HEK293 (cell line): Measurements from ENCODE around the gene FRMD5.

Experiments used
- CTCF ChIA-PET: fragments of 350-600 bp; formaldehyde crosslinking; extraction: SDS; loops from one replicate; lab custom pipeline; 2021; ENCODE audit warnings: antibody characterized with exemption; lab: Yijun Ruan, JAX
- POLR2A ChIA-PET: fragments of 300-600 bp; formaldehyde crosslinking; extraction: SDS; loops from one replicate; lab custom pipeline; 2020; ENCODE audit warnings: antibody characterized with exemption, inconsistent platforms; lab: Yijun Ruan, JAX
- H3K27ac ChIP-seq: fragments of 200-500 bp; sonication (Bioruptor generic); 2 replicates; pipeline ENCODE4 v1.5.1; 2014; ENCODE audit warnings: low read depth, low read length, control low read depth, inconsistent platforms; ENCODE audit errors: extremely low read depth
- H3K36me3 ChIP-seq, 2 experiments: fragments of 200-500 bp in 1 of 2; sonication (Bioruptor generic) in 1 of 2; 1 replicate in 1 of 2; 2 replicates in 1 of 2; pipeline ENCODE4 v1.5.1; 2014 to 2017; ENCODE audit warnings: inconsistent platforms in 2 of 2, low read length in 2 of 2; ENCODE audit not compliant: control insufficient read depth in 2 of 2, insufficient read depth in 1 of 2
- H3K4me1 ChIP-seq: fragments of 200-500 bp; sonication (Bioruptor generic); 2 replicates; pipeline ENCODE4 v1.5.1; 2014; ENCODE audit warnings: mild to moderate bottlenecking, low read length, inconsistent platforms; ENCODE audit not compliant: control insufficient read depth, insufficient read depth
- H3K4me3 ChIP-seq: 2 replicates; pipeline ENCODE4 v1.5.1; 2011; ENCODE audit warnings: low read depth, mild to moderate bottlenecking, control low read depth, low read length, moderate library complexity
- H3K9me3 ChIP-seq: fragments of 200-500 bp; sonication (Bioruptor generic); 2 replicates; pipeline ENCODE4 v1.5.1; 2014; ENCODE audit warnings: low read depth, low read length, inconsistent platforms; ENCODE audit not compliant: control insufficient read depth, insufficient read depth
- KLF9 ChIP-seq: fragments of 450-650 bp; formaldehyde crosslinking; IDR thresholded peaks from 2 replicates; pipeline ENCODE4 v1.5.1; 2016; ENCODE audit warnings: missing biosample characterization, missing genetic modification characterization, low read depth
- REPIN1 ChIP-seq: fragments of 450-650 bp; formaldehyde crosslinking; IDR thresholded peaks from 2 replicates; pipeline ENCODE4 v1.5.1; 2017; ENCODE audit warnings: missing biosample characterization, missing genetic modification characterization, low read depth
- TCF7L2 ChIP-seq: IDR thresholded peaks from 2 replicates; pipeline ENCODE4 v1.6.1; 2011; ENCODE audit warnings: low read depth, mild to moderate bottlenecking, inconsistent platforms, low read length, moderate library complexity, borderline replicate concordance
- ZNF148 ChIP-seq: fragments of 450-650 bp; formaldehyde crosslinking; IDR thresholded peaks from 2 replicates; pipeline ENCODE4 v1.5.0; 2017; ENCODE audit warnings: missing biosample characterization, missing genetic modification characterization, borderline replicate concordance
- ZNF157 ChIP-seq: fragments of 450-650 bp; formaldehyde crosslinking; IDR thresholded peaks from 2 replicates; pipeline ENCODE4 v1.5.1; 2016; ENCODE audit warnings: missing biosample characterization, missing genetic modification characterization
- ZNF184 ChIP-seq: fragments of 450-650 bp; IDR thresholded peaks from 2 replicates; pipeline ENCODE4 v1.5.1; 2018; ENCODE audit warnings: missing biosample characterization, mild to moderate bottlenecking, missing genetic modification characterization
- ZNF37A ChIP-seq: fragments of 450-650 bp; IDR thresholded peaks from 2 replicates; pipeline ENCODE4 v1.5.1; 2018; ENCODE audit warnings: missing biosample characterization, missing genetic modification characterization
- ZNF48 ChIP-seq: fragments of 450-650 bp; formaldehyde crosslinking; IDR thresholded peaks from 2 replicates; pipeline ENCODE4 v1.5.1; 2016; ENCODE audit warnings: missing biosample characterization, missing genetic modification characterization
- ZNF510 ChIP-seq: fragments of 450-650 bp; formaldehyde crosslinking; IDR thresholded peaks from 2 replicates; pipeline ENCODE4 v1.5.1; 2018; ENCODE audit warnings: mild to moderate bottlenecking, missing genetic modification characterization, missing biosample characterization; ENCODE audit not compliant: insufficient replicate concordance
- ZNF544 ChIP-seq: fragments of 450-650 bp; formaldehyde crosslinking; IDR thresholded peaks from 2 replicates; pipeline ENCODE4 v1.5.0; 2017; ENCODE audit warnings: missing biosample characterization, missing genetic modification characterization
- ZNF600 ChIP-seq: fragments of 450-650 bp; formaldehyde crosslinking; IDR thresholded peaks from 2 replicates; pipeline ENCODE4 v1.5.1; 2016; ENCODE audit warnings: missing biosample characterization, missing genetic modification characterization
- ZNF777 ChIP-seq: fragments of 450-650 bp; formaldehyde crosslinking; IDR thresholded peaks from 2 replicates; pipeline ENCODE4 v1.5.1; 2017; ENCODE audit warnings: missing biosample characterization, missing genetic modification characterization, borderline replicate concordance
- TF ChIP-seq, protein P1 (sequence below): fragments of 450-650 bp; formaldehyde crosslinking; IDR thresholded peaks from 2 replicates; pipeline ENCODE4 v1.5.1; 2016; ENCODE audit warnings: missing biosample characterization, missing genetic modification characterization
- TF ChIP-seq, protein P2 (sequence below): fragments of 450-650 bp; formaldehyde crosslinking; IDR thresholded peaks from 2 replicates; pipeline ENCODE4 v1.5.1; 2016; ENCODE audit warnings: missing biosample characterization, missing genetic modification characterization
- TF ChIP-seq, protein P3 (sequence below): fragments of 450-650 bp; formaldehyde crosslinking; IDR thresholded peaks from 2 replicates; pipeline ENCODE4 v1.5.1; 2016; ENCODE audit warnings: missing biosample characterization, missing genetic modification characterization
- TF ChIP-seq, protein P4 (sequence below): fragments of 450-650 bp; IDR thresholded peaks from 2 replicates; pipeline ENCODE4 v1.5.1; 2018; ENCODE audit warnings: missing biosample characterization, mild to moderate bottlenecking, missing genetic modification characterization
- TF ChIP-seq, protein P5 (sequence below): sonication (generic); formaldehyde crosslinking; IDR thresholded peaks from 2 replicates; pipeline ENCODE4 v1.8.1; 2022; ENCODE audit warnings: mild to moderate bottlenecking, moderate library complexity, missing genetic modification reagents
- TF ChIP-seq, protein P6 (sequence below): fragments of 450-650 bp; formaldehyde crosslinking; IDR thresholded peaks from 2 replicates; pipeline ENCODE4 v1.5.1; 2016; ENCODE audit warnings: missing biosample characterization, missing genetic modification characterization

Gene FRMD5

DNA sequence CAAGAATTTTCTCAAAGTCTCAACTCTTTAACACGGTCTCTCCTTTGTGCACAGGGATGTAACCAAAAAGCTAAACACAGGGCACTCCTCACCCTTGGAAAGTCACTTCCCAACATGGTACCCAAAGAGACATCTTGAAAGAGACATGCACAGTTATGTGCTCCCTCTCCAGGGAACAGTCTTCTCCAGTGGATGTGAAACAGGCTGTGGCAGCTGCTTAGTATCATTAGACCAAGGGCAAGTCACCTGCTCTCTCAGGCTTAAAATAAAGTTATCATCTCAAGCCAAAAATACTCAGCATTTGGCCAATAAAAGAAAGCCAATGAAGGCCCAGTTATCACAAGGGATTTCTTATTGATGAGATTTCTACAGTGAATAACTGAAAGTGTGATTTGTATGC, 239.9 kb downstream of the FRMD5 start (continued):
- TF ChIP-seq ZNF777 (tag by site-specific recombination) (no peak), ZNF544 (tag by site-specific recombination) (no peak), ZNF148 (tag by site-specific recombination) (no peak), TCF7L2 (no peak), REPIN1 (tag by site-specific recombination) (no peak)
- TF ChIP-seq, protein P1, sequence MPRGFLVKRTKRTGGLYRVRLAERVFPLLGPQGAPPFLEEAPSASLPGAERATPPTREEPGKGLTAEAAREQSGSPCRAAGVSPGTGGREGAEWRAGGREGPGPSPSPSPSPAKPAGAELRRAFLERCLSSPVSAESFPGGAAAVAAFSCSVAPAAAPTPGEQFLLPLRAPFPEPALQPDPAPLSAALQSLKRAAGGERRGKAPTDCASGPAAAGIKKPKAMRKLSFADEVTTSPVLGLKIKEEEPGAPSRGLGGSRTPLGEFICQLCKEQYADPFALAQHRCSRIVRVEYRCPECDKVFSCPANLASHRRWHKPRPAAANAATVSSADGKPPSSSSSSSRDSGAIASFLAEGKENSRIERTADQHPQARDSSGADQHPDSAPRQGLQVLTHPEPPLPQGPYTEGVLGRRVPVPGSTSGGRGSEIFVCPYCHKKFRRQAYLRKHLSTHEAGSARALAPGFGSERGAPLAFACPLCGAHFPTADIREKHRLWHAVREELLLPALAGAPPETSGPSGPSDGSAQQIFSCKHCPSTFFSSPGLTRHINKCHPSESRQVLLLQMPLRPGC (tag by site-specific recombination), result no peak
- TF ChIP-seq, protein P2, sequence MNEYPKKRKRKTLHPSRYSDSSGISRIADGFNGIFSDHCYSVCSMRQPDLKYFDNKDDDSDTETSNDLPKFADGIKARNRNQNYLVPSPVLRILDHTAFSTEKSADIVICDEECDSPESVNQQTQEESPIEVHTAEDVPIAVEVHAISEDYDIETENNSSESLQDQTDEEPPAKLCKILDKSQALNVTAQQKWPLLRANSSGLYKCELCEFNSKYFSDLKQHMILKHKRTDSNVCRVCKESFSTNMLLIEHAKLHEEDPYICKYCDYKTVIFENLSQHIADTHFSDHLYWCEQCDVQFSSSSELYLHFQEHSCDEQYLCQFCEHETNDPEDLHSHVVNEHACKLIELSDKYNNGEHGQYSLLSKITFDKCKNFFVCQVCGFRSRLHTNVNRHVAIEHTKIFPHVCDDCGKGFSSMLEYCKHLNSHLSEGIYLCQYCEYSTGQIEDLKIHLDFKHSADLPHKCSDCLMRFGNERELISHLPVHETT (tag by site-specific recombination), result no peak

DNA sequence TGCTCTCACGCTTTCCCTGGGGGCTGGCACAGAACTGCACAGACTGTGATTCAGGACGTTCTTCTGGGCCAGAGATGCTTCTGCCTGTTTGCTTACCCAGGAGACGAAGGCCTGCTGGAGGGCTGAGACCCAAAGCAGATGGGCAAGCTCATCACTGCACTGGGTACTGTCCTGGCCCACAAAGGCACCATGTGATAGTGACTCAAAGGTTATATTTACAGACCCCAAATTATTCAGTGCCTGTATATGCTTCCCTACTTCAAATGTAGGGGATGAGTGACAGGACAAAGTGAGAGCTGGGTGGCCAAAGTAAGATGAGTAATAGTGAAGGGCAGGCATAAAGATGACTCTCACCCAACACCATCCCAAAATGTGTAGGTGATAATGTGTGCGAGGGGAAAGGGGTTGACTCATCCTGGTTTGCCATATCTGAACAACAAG, 240.9 kb downstream of the FRMD5 start:
- ChIA-PET POLR2A (no interaction called here), CTCF (no interaction called here)
- Histone ChIP-seq H3K4me1 (no peaks in the 10 kb centered on the region), H3K27ac (no peak overlapping the region), H3K4me3 (no peak overlapping the region), H3K36me3 (no peaks in the 10 kb centered on the region), H3K9me3 (no peaks in the 10 kb centered on the region)
- no peak for TF ChIP-seq ZNF510
- no peak for TF ChIP-seq ZNF37A (tag by site-specific recombination)
- TF ChIP-seq, protein P3, sequence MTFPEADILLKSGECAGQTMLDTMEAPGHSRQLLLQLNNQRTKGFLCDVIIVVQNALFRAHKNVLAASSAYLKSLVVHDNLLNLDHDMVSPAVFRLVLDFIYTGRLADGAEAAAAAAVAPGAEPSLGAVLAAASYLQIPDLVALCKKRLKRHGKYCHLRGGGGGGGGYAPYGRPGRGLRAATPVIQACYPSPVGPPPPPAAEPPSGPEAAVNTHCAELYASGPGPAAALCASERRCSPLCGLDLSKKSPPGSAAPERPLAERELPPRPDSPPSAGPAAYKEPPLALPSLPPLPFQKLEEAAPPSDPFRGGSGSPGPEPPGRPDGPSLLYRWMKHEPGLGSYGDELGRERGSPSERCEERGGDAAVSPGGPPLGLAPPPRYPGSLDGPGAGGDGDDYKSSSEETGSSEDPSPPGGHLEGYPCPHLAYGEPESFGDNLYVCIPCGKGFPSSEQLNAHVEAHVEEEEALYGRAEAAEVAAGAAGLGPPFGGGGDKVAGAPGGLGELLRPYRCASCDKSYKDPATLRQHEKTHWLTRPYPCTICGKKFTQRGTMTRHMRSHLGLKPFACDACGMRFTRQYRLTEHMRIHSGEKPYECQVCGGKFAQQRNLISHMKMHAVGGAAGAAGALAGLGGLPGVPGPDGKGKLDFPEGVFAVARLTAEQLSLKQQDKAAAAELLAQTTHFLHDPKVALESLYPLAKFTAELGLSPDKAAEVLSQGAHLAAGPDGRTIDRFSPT (tag by site-specific recombination), result no peak
- TF ChIP-seq ZNF184 (tag by site-specific recombination), result no peak
- TF ChIP-seq, protein P4, sequence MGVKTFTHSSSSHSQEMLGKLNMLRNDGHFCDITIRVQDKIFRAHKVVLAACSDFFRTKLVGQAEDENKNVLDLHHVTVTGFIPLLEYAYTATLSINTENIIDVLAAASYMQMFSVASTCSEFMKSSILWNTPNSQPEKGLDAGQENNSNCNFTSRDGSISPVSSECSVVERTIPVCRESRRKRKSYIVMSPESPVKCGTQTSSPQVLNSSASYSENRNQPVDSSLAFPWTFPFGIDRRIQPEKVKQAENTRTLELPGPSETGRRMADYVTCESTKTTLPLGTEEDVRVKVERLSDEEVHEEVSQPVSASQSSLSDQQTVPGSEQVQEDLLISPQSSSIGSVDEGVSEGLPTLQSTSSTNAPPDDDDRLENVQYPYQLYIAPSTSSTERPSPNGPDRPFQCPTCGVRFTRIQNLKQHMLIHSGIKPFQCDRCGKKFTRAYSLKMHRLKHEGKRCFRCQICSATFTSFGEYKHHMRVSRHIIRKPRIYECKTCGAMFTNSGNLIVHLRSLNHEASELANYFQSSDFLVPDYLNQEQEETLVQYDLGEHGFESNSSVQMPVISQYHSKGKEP (tag by site-specific recombination), result no peak
- no peak for TF ChIP-seq ZNF600 (tag by site-specific recombination)
- TF ChIP-seq ZNF544 (tag by site-specific recombination), result no peak
- TF ChIP-seq, protein P5, sequence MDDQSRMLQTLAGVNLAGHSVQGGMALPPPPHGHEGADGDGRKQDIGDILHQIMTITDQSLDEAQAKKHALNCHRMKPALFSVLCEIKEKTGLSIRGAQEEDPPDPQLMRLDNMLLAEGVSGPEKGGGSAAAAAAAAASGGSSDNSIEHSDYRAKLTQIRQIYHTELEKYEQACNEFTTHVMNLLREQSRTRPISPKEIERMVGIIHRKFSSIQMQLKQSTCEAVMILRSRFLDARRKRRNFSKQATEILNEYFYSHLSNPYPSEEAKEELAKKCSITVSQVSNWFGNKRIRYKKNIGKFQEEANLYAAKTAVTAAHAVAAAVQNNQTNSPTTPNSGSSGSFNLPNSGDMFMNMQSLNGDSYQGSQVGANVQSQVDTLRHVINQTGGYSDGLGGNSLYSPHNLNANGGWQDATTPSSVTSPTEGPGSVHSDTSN, result no peak
- TF ChIP-seq KLF9 (tag by site-specific recombination), result no peak
- TF ChIP-seq ZNF48 (tag by site-specific recombination), result no peak
- TF ChIP-seq, protein P6, sequence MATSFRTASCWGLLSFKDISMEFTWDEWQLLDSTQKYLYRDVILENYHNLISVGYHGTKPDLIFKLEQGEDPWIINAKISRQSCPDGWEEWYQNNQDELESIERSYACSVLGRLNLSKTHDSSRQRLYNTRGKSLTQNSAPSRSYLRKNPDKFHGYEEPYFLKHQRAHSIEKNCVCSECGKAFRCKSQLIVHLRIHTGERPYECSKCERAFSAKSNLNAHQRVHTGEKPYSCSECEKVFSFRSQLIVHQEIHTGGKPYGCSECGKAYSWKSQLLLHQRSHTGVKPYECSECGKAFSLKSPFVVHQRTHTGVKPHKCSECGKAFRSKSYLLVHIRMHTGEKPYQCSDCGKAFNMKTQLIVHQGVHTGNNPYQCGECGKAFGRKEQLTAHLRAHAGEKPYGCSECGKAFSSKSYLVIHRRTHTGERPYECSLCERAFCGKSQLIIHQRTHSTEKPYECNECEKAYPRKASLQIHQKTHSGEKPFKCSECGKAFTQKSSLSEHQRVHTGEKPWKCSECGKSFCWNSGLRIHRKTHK, result no peak
- no peak for TF ChIP-seq ZNF157 (tag by site-specific recombination)
